ENCODE data around the gene ALG14.

- no peak for TF ChIP-seq POLR2A (IDR thresholded peaks at IDR 0.05; ENCODE audit: low read depth, low read length)
- TF ChIP-seq TAF1 (IDR thresholded peaks at IDR 0.05; ENCODE audit: low read depth, low read length) = no peak
- TF ChIP-seq POLR2AphosphoS5 (IDR thresholded peaks at IDR 0.05; ENCODE audit: low read depth, low read length) = no peak
- no peak for TF ChIP-seq POU2F2 (IDR thresholded peaks at IDR 0.05; ENCODE audit: low read depth, low read length)
- TF ChIP-seq SPI1 (IDR thresholded peaks at IDR 0.05; ENCODE audit: low read depth, low read length) = no peak
These were observed 43.8 kb downstream of the ALG14 start for GRCh38 chr1:95028954-95029353.

Measured in GM12891 (cell line).